Measurements from ENCODE around the gene ADD2.

Gene ADD2

DNA sequence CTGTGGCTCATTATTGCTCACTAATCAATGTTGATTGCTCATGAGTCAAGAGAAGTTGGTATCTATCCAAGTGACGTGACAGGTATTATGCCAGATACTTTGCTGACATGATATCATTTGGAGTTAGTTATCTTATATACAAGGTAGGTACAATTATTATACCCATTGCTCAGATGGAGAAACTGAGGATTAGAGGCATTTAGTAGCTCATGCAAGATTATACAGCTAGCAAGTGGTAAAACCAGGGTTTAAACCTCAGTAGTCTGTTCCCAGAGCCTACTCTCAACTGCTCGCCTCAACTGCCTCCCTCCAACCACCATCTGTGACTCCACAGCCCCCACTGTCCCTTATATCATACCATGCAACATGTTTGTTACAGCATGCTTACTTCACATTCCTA, 16.3 kb upstream of the ADD2 start:
- no peak for DNase-seq

GRCh38 chr2:70779911-70780545, 12.0 kb upstream of the ADD2 start:
- no peak for DNase-seq

GRCh38 chr2:70779491-70779890, 11.5 kb upstream of the ADD2 start:
- no peak for DNase-seq

GRCh38 chr2:70778676-70779075, 10.7 kb upstream of the ADD2 start:
- DNase-seq, result no peak

- DNase-seq, result no peak
Observed at GRCh38 chr2:70777450-70777849, 9.4 kb upstream of the ADD2 start.

DNA sequence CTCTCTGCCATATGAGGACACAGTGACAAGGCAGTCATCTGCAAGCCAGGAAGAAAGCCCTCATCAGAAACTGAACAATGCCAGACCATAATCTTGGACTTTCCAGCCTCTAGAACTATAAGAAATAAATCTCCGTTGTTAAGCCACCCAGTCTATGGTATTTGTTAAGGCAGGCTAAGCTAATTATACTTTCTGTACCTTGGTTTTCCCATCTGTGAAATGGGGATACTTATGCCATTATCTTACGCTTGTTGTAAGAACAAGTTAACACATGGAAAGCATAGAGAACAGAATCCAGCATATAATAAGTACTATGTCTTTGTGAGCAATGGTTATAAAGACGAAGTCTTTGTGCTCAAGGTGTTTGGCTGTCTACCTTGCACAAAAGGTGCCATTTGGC, 8.3 kb upstream of the ADD2 start:
- DNase-seq, result no peak

DNA sequence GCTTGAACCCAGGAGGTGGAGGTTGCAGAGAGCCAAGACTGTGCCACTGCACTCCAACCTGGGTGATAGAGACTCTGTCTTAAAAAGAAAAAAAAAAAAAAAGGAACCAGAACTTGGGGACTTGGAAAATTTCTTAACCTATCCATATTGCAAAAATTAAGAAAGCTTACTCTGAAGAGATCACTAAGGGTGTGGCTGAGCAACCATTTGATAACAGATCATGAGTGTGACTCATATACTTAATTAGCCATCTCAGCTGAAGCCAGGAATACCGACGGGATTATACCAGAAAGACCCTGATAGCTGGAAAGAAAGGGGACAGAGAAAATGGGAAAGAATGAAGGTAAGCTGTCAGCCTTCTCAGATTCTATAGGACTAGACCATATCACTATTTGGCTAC, 7.1 kb upstream of the ADD2 start:
- no peak for DNase-seq

GRCh38 chr2:70772486-70773155, 4.6 kb upstream of the ADD2 start:
- no peak for DNase-seq

GRCh38 chr2:70771446-70771845, 3.4 kb upstream of the ADD2 start:
- DNase-seq, result no peak

DNA sequence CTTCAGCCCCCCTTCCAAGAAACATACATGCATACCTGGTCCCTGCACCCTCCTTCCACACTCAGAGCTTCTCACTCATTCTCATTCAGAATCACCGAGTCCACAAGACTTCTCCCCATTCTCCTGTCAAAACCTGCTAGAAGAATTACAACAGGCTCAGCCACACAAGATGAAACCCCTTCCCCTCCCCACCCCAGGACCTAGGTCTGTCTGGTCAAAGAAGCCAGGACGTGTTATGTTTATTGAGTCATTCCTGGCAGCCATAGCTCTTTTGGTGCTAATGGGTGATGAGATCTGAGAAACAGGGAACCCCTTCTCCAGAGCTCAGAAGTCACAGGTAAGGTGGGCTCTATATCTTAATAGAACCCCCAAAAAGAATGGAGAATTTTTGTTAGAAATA, 1.4 kb upstream of the ADD2 start:
- DNase-seq, result no peak

DNA sequence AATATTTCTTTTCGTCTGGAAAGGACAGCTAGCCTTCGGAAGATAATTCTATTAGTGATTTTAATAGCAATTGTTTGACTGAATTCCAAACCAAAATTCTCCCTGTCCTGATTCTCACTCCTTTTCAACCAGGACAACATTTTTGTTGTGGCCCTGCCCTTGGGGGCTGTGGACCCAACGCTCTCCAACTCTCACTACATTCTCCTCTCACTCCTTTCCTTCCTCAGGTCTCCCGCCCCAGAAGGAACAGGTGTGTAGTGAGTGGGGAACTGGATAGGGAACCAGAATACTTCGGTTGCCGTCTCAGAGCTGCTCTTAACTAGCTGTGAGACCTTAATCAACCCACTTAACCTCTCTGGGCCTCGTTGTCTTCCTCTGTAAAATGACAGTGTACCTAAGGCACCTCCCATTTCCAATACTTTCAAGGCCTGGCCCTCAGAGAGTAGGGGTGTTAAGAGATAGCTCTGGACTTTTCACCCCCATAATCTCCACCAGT, 638 bp upstream of the ADD2 start:
- no peak for DNase-seq

DNA sequence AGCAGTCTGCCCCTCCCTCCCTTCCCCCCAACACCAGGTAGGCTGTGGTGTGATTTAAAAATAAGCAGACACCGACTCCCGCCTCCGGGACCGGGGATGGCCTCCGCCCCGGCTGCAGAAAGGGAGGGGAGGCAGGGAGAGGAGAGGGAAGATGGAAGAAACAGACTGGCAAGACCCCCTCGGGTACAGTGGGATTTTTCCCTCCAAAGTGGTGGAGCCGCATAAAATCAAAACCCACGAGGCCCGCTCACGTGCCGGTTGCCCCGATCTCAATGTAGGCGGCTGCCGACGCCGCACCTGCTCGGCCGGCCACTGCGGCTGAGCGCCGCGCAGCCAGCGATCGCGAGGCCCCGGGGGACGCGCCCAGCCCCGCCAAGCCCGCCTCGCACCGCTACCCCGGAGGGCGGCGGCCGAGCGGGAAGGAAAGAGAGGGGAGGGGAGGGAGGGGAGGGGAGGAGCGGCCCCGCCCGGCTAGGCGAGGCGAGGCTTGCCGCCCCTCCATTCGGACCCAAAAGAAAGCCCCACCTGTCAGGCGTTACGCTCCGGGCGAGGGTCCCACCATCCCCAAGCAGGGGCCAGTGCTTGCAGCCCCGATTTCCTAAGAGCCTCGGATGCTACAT, 811 bp downstream of the ADD2 start:
- DNase-seq, result no peak

GRCh38 chr2:70766357-70767078, 1.5 kb downstream of the ADD2 start:
- no peak for DNase-seq

- DNase-seq, result no peak
Observed at GRCh38 chr2:70765507-70765906, 2.5 kb downstream of the ADD2 start.

DNA sequence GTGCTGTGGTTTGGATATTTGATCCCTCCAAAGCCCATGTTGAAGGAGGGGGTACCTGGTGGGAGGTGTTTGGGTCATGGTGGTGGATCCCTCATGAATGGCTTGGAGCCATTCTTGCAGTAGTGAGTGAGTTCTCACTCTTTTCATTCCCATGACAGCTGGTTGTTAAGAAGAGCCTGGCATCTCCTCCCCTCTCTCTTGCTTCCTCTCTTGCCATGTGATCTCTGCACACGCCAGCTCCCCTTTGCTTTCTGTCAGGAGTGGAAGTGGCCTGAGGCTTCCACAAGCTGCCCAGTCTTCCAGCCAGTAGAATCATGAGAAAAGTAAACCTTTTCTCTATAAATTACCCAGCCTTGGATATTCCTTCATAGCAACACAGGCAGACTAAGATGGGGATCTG, 8.6 kb downstream of the ADD2 start:
- DNase-seq, result no peak

GRCh38 chr2:70757966-70758365, 10.0 kb downstream of the ADD2 start:
- DNase-seq, result no peak

- no peak for DNase-seq
Observed at GRCh38 chr2:70757360-70757759, 10.6 kb downstream of the ADD2 start.

DNA sequence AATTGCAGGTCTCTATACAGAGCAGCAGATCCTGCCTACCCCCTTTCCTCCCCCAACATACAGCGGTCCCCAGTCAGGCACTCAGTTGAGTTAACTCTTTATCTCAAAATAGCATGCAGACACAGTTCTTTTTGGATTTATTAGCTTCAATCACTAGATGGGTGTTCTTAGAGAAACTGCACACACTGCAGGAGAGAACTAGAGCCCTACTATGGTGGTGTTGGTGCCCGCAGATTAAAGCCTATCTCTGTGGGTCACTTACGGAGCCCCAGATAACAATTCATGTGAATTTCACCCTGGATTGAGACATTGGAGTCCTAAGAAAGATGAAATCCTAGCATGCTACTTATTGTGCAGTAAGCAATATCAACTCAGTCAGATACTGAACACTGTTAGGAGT, 11.9 kb downstream of the ADD2 start:
- DNase-seq, result no peak

DNA sequence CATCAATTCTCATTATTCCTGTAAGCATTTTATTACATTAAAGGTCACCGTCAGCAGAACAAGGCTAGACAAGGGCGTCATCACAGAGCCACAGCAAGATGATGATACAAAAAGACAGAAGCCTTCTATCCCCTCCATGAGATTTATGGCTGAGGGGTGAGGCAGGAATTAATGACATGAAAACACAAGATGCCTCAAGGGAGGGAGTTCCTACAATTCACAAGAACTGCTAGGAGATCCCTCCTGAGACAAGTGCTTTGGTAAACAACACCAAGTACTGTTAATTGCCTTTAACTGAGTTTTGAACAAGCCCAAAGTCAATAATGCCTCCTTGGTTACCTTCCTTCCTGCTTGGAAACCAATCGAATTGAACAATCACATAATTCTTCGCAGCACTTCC, 14.1 kb downstream of the ADD2 start:
- no peak for DNase-seq

DNA sequence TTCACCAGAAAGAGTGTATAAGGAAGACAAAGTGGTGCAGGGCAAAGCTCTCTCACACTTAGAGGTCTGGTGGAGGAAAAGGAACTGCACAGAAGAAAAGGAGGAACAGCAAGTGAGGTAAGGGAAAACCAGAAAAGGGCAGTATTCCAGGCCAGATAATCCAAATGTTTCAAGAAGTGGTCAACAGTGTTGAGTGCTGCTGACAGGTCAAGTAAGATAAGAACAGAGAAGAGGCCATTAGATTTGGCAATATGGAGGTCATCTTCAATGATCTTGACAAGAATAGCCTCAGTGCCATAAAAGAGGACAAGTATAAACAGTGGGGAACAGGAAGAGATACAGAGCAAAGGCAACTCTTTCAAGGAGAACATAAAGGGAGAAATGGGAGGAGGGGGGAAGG, 15.0 kb downstream of the ADD2 start:
- no peak for DNase-seq

DNA sequence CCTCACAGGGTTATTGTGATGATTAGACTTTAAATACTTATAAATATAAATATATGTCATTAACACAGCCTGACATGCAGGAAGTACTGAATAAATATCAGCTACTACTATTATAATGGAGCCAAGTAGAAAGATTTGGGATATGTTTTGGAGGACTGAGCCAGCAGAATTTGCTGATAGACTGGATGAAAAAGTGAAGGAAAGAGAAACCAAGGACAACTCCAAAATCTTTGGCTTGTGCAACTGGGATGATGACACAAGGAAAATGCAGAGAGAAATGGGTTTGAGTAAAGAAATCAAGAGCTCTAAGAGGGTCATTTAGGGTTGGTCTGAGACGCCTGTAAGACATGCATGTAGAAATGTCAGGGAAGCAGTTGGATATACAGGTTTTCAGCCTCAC, 15.6 kb downstream of the ADD2 start:
- DNase-seq, result no peak

- DNase-seq, result no peak
Observed at GRCh38 chr2:70751881-70752280, 16.1 kb downstream of the ADD2 start.

DNA sequence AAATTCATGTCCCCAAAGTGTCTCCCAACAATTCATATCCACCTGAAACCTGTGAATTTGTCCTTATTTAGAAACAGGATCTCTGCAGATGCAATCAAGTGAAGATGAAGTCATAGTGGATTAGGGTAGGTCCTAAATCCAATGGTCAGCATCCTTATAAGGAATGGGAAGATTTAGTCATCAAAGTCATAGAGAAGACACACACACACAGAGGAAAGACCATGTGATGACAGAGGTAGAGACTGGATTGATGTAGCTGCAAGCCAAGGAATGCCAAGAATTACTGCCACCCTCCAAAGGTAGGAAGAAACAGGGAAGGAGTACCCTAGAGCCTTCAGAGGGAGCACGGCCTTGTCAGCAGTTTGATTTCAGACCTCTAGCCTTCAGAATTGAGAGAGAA, 17.7 kb downstream of the ADD2 start:
- no peak for DNase-seq
